ENCODE data around the gene PPP2R5A.

GRCh38 chr1:212247988-212248387, 37.2 kb upstream of the PPP2R5A start:
- TF ChIP-seq CTCF (IDR thresholded peaks at IDR 0.05) (no peak), POLR2AphosphoS5 (IDR thresholded peaks at IDR 0.05) (no peak), POLR2A (IDR thresholded peaks at IDR 0.05) (no peak), EP300 (IDR thresholded peaks at IDR 0.05) (no peak)
